Subcutaneous abdominal adipose tissue (tissue), 5 donors: ENCODE results near the gene NEK7.

Experiments used
- H3K27ac ChIP-seq: one replicate; pipeline ENCODE4 v1.7.0; 2013; ENCODE audit warnings: low read depth, mild to moderate bottlenecking, inconsistent platforms, low read length, moderate library complexity
- H3K27me3 ChIP-seq, 5 donors: one replicate each; pipeline ENCODE4 v1.7.0; 2013; ENCODE audit warnings: low read length in 5 of 5, inconsistent platforms in 1 of 5; ENCODE audit not compliant: control insufficient read depth in 5 of 5, insufficient read depth in 4 of 5
- H3K36me3 ChIP-seq, 5 donors: one replicate each; pipeline ENCODE4 v1.7.0; 2013; ENCODE audit warnings: low read length in 5 of 5; ENCODE audit not compliant: control insufficient read depth in 5 of 5, insufficient read depth in 5 of 5
- H3K4me1 ChIP-seq, 5 donors: one replicate each; pipeline ENCODE4 v1.7.0; 2013; ENCODE audit warnings: low read length in 5 of 5, mild to moderate bottlenecking in 3 of 5, moderate library complexity in 1 of 5; ENCODE audit not compliant: control insufficient read depth in 5 of 5, insufficient read depth in 5 of 5
- H3K4me3 ChIP-seq, 5 donors: one replicate each; pipeline ENCODE4 v1.7.0; 2013; ENCODE audit warnings: low read length in 5 of 5, low read depth in 1 of 5
- H3K9ac ChIP-seq, 5 donors: one replicate each; pipeline ENCODE4 v1.7.0; 2013; ENCODE audit warnings: low read length in 5 of 5, mild to moderate bottlenecking in 4 of 5, moderate library complexity in 3 of 5
- H3K9me3 ChIP-seq, 5 donors: one replicate each; pipeline ENCODE4 v1.7.0; 2013; ENCODE audit warnings: low read length in 5 of 5; ENCODE audit not compliant: control insufficient read depth in 5 of 5
- donor health status: healthy.
- donor health status: healthy.
- donor health status: healthy.
- donor health status: healthy.
- donor health status: healthy.

The NEK7 gene

DNA sequence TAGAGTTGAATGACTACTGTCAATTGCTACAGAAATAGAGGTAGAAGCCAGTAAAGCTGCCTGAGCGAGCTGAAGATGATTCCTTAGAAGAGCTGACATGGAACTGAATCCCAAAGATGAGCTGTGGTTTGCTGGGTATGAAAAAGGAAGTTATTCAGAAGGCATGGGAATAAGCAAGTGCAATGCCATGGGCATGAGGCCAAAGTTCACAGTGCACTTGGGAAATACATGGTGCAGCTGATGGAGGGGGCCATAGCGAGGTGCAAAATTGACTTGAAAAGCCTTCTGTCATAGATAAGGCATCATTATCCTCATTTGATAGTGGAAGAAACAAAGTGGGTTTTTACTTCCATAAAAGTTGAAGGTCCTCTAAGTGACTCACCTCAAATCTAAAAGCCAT, 88.6 kb downstream of the NEK7 start:
- Histone ChIP-seq H3K27me3 (no peaks in the 10 kb centered on the region), H3K9me3 (no peaks in the 10 kb centered on the region), H3K36me3 (peaks cover 0 to 3% (median 0%) of the 10 kb centered on the region in 5 donors), H3K9ac (no peak overlapping the region), H3K27ac (no peak overlapping the region), H3K4me1 (peaks cover 0 to 3% (median 0%) of the 10 kb centered on the region in 5 donors), H3K4me3 (no peak overlapping the region)

- H3K9me3 ChIP-seq, result no peaks in the 10 kb centered on the region
- H3K27ac ChIP-seq, result no peak overlapping the region
- H3K36me3 ChIP-seq, result peaks cover 0 to 3% (median 0%) of the 10 kb centered on the region in 5 donors
- H3K4me3 ChIP-seq, result no peak overlapping the region
- H3K4me1 ChIP-seq, result peaks cover 0 to 3% (median 0%) of the 10 kb centered on the region in 5 donors
- H3K9ac ChIP-seq, result no peak overlapping the region
- no peaks in the 10 kb centered on the region for H3K27me3 ChIP-seq
Observed at GRCh38 chr1:198246337-198246736, 89.5 kb downstream of the NEK7 start.

GRCh38 chr1:198253259-198253658, 96.5 kb downstream of the NEK7 start:
- H3K36me3 ChIP-seq, result no peaks in the 10 kb centered on the region
- no peaks in the 10 kb centered on the region for H3K9me3 ChIP-seq
- H3K4me1 ChIP-seq, result peaks cover 0 to 15% (median 4%) of the 10 kb centered on the region in 5 donors
- no peaks in the 10 kb centered on the region for H3K27me3 ChIP-seq
- no peak overlapping the region for H3K27ac ChIP-seq
- no peak overlapping the region for H3K9ac ChIP-seq
- H3K4me3 ChIP-seq, result no peak overlapping the region

DNA sequence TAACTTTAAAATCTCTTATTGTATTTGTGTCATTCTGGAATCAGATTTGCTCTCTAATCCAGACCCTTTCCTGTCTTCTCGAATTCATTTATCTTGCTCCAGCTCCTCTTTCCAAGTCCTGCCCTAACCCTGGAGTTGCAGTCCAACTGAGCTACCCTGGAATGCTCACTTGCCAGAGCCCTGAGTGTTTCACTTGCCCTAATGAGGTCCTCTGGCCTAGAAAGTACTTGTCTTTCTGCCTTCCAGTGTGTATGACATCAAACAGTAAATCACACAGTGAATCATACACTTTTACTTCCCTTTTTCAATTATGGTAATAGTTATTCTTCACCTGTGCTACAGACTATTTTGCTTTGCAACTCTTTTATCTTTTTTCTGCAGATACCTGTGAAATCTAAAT, 96.9 kb downstream of the NEK7 start:
- no peaks in the 10 kb centered on the region for H3K27me3 ChIP-seq
- H3K36me3 ChIP-seq, result no peaks in the 10 kb centered on the region
- H3K4me1 ChIP-seq, result peaks cover 0 to 16% (median 4%) of the 10 kb centered on the region in 5 donors
- H3K4me3 ChIP-seq, result no peak overlapping the region
- no peaks in the 10 kb centered on the region for H3K9me3 ChIP-seq
- peak overlapping the region in 1 of 5 donors; percentile 21 for H3K9ac ChIP-seq
- no peak overlapping the region for H3K27ac ChIP-seq

GRCh38 chr1:198254521-198254920, 97.7 kb downstream of the NEK7 start:
- H3K4me1 ChIP-seq, result peaks cover 0 to 18% (median 4%) of the 10 kb centered on the region in 5 donors
- no peaks in the 10 kb centered on the region for H3K36me3 ChIP-seq
- H3K4me3 ChIP-seq, result no peak overlapping the region
- no peaks in the 10 kb centered on the region for H3K27me3 ChIP-seq
- H3K27ac ChIP-seq, result no peak overlapping the region
- no peak overlapping the region for H3K9ac ChIP-seq
- H3K9me3 ChIP-seq, result no peaks in the 10 kb centered on the region

DNA sequence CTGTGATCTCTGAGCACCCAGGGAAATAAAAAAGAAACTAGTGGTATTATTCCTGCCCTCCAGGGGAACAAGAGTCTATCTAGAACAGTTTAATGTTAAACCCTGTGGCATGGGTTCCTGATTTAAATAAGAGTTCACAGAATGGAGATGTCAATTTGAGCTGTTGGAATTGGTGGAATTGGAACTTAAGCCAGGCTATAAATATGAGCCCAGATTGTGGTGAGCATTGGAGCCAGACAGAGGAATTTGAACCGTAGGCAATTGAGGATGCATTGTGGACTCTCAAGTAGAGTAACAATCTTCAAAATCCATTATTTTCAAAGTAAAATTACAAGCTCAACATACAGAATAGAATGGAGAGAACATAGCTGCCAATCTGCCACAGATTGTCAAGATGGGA, 98.2 kb downstream of the NEK7 start:
- H3K4me3 ChIP-seq, result no peak overlapping the region
- H3K27ac ChIP-seq, result no peak overlapping the region
- H3K36me3 ChIP-seq, result no peaks in the 10 kb centered on the region
- no peaks in the 10 kb centered on the region for H3K27me3 ChIP-seq
- no peak overlapping the region for H3K9ac ChIP-seq
- peaks cover 0 to 18% (median 4%) of the 10 kb centered on the region in 5 donors for H3K4me1 ChIP-seq
- H3K9me3 ChIP-seq, result no peaks in the 10 kb centered on the region

DNA sequence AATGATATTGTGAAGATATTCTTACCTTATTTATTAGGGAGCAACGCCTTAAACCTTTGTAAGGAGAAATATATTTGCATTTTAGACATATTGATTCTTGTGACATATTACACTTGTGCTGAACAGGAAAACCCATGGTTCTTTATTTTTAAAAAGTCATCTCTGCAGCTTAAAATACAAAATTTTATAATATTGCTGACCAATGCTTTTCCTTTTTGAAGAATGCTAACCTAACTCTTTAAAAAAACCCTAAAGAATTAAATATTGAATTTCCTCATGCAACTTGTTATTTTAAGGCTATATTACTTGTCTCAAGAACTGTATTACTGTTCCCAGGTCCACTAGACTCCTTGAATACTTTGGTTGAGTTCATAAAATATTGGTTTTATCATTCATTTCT, 99.0 kb downstream of the NEK7 start:
- H3K4me1 ChIP-seq, result peaks cover 0 to 18% (median 4%) of the 10 kb centered on the region in 5 donors
- no peak overlapping the region for H3K4me3 ChIP-seq
- H3K27me3 ChIP-seq, result no peaks in the 10 kb centered on the region
- no peaks in the 10 kb centered on the region for H3K36me3 ChIP-seq
- no peak overlapping the region for H3K9ac ChIP-seq
- no peaks in the 10 kb centered on the region for H3K9me3 ChIP-seq
- no peak overlapping the region for H3K27ac ChIP-seq

- Histone ChIP-seq H3K27me3 (no peaks in the 10 kb centered on the region), H3K4me3 (no peak overlapping the region), H3K27ac (no peak overlapping the region), H3K9ac (no peak overlapping the region), H3K4me1 (peaks cover 0 to 18% (median 4%) of the 10 kb centered on the region in 5 donors), H3K36me3 (no peaks in the 10 kb centered on the region), H3K9me3 (no peaks in the 10 kb centered on the region)
Observed at GRCh38 chr1:198258491-198258890, 101.7 kb downstream of the NEK7 start.

- H3K9ac ChIP-seq, result no peak overlapping the region
- H3K9me3 ChIP-seq, result no peaks in the 10 kb centered on the region
- no peaks in the 10 kb centered on the region for H3K27me3 ChIP-seq
- no peak overlapping the region for H3K4me3 ChIP-seq
- peaks cover 0 to 12% (median under 1%) of the 10 kb centered on the region in 5 donors for H3K4me1 ChIP-seq
- no peak overlapping the region for H3K27ac ChIP-seq
- H3K36me3 ChIP-seq, result peaks cover 0 to 3% (median 0%) of the 10 kb centered on the region in 5 donors
Observed at GRCh38 chr1:198259333-198260074, 102.7 kb downstream of the NEK7 start.

DNA sequence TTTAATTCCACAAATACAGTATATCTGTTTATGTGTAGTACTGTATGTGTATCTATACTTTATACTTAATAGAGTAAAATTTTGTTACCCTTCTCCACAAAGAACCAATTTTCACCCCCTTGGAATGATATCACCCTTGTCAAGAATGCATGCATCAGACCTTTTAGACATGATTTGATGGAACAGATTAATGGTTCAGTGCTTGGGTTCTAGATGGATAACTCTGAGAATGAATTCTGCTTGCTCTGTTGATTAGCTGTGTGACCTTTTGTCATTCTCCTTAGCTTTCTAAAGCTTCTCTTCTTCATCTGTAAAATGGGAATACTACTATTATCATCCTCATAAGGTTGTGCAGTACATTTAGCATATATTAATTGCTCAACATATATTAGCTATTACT, 105.1 kb downstream of the NEK7 start:
- Histone ChIP-seq H3K27ac (no peak overlapping the region), H3K9me3 (no peaks in the 10 kb centered on the region), H3K27me3 (no peaks in the 10 kb centered on the region), H3K36me3 (peaks cover 0 to 13% (median 0%) of the 10 kb centered on the region in 5 donors), H3K4me3 (no peak overlapping the region), H3K4me1 (peaks cover 0 to 2% (median 0%) of the 10 kb centered on the region in 5 donors), H3K9ac (no peak overlapping the region)
